ENCODE results near the gene TMEM40. TPM values are rescaled to one million over a fixed set of nuclear protein-coding genes. Genes with fewer than 3 reads are reported as not detected.
A peak's percentile ranks its signal among the peaks of the same experiment; 100 is the strongest.

TMEM40 gene
- 100 to 1,000 TPM; 277 to 722 TPM for polyA plus RNA-seq

GRCh38 chr3:12759097-12759679 lies at the start of gene TMEM40:
TMEM40 (minus strand) TSS chr3:12759259; CDS start chr3:12749832, 9,427 bp downstream.
- peak within 1 kb of the TSS; percentile 51 to 59 for H3K4me3 ChIP-seq (ENCODE audit: low read depth in 1 of 2, low read length in 2 of 2)
- H3K4me1 ChIP-seq (ENCODE audit: control insufficient read depth in 2 of 2, insufficient read depth in 2 of 2, low read length in 1 of 2): peaks cover 2 to 13% of the 10 kb centered on the region in 2 donors
- 52 to 80% methylated on average over 10 of the region's 10 CpGs for WGBS, 2 donors
- H3K9me3 ChIP-seq (ENCODE audit: control insufficient read depth in 2 of 2, insufficient read depth in 1 of 2, low read depth in 1 of 2, low read length in 1 of 2): no peaks in the 10 kb centered on the region
- H3K27me3 ChIP-seq (ENCODE audit: control insufficient read depth in 1 of 2, insufficient read depth in 2 of 2, low read length in 2 of 2): no peaks in the 10 kb centered on the region
- no peaks in the 10 kb centered on the region for H3K36me3 ChIP-seq (ENCODE audit: control insufficient read depth in 2 of 2, insufficient read depth in 2 of 2, low read length in 1 of 2)
- peak within 1 kb of the TSS; percentile 96 to 98 for H3K27ac ChIP-seq (ENCODE audit: low read depth in 2 of 2, low read length in 1 of 2)

GRCh38 chr3:12808587-12808986 lies 49.5 kb upstream of the TMEM40 start:
- H3K27ac ChIP-seq (ENCODE audit: low read depth in 2 of 2, low read length in 1 of 2): no peak overlapping the region
- 67 to 74% methylated on average over 2 of the region's 2 CpGs for WGBS, 2 donors
- H3K4me3 ChIP-seq (ENCODE audit: low read depth in 1 of 2, low read length in 2 of 2): no peak overlapping the region
- H3K9me3 ChIP-seq (ENCODE audit: control insufficient read depth in 2 of 2, insufficient read depth in 1 of 2, low read depth in 1 of 2, low read length in 1 of 2): no peaks in the 10 kb centered on the region
- H3K27me3 ChIP-seq (ENCODE audit: control insufficient read depth in 1 of 2, insufficient read depth in 2 of 2, low read length in 2 of 2): no peaks in the 10 kb centered on the region
- peaks cover 0 to 10% of the 10 kb centered on the region in 2 donors for H3K4me1 ChIP-seq (ENCODE audit: control insufficient read depth in 2 of 2, insufficient read depth in 2 of 2, low read length in 1 of 2)
- H3K36me3 ChIP-seq (ENCODE audit: control insufficient read depth in 2 of 2, insufficient read depth in 2 of 2, low read length in 1 of 2): no peaks in the 10 kb centered on the region

GRCh38 chr3:12807601-12808359 lies 48.7 kb upstream of the TMEM40 start:
- no peaks in the 10 kb centered on the region for H3K27me3 ChIP-seq (ENCODE audit: control insufficient read depth in 1 of 2, insufficient read depth in 2 of 2, low read length in 2 of 2)
- peaks cover 0 to 10% of the 10 kb centered on the region in 2 donors for H3K4me1 ChIP-seq (ENCODE audit: control insufficient read depth in 2 of 2, insufficient read depth in 2 of 2, low read length in 1 of 2)
- no peak overlapping the region for H3K27ac ChIP-seq (ENCODE audit: low read depth in 2 of 2, low read length in 1 of 2)
- H3K4me3 ChIP-seq (ENCODE audit: low read depth in 1 of 2, low read length in 2 of 2): no peak overlapping the region
- H3K9me3 ChIP-seq (ENCODE audit: control insufficient read depth in 2 of 2, insufficient read depth in 1 of 2, low read depth in 1 of 2, low read length in 1 of 2): no peaks in the 10 kb centered on the region
- no peaks in the 10 kb centered on the region for H3K36me3 ChIP-seq (ENCODE audit: control insufficient read depth in 2 of 2, insufficient read depth in 2 of 2, low read length in 1 of 2)
- 85 to 89% methylated on average over 7 of the region's 7 CpGs for WGBS, 2 donors

GRCh38 chr3:12807066-12807465 lies 48.0 kb upstream of the TMEM40 start:
- Histone ChIP-seq H3K4me1 (ENCODE audit: control insufficient read depth in 2 of 2, insufficient read depth in 2 of 2, low read length in 1 of 2) (peaks cover 0 to 10% of the 10 kb centered on the region in 2 donors), H3K9me3 (ENCODE audit: control insufficient read depth in 2 of 2, insufficient read depth in 1 of 2, low read depth in 1 of 2, low read length in 1 of 2) (no peaks in the 10 kb centered on the region), H3K27ac (ENCODE audit: low read depth in 2 of 2, low read length in 1 of 2) (no peak overlapping the region), H3K36me3 (ENCODE audit: control insufficient read depth in 2 of 2, insufficient read depth in 2 of 2, low read length in 1 of 2) (no peaks in the 10 kb centered on the region), H3K27me3 (ENCODE audit: control insufficient read depth in 1 of 2, insufficient read depth in 2 of 2, low read length in 2 of 2) (no peaks in the 10 kb centered on the region), H3K4me3 (ENCODE audit: low read depth in 1 of 2, low read length in 2 of 2) (no peak overlapping the region)
- 94 to 95% methylated on average over 9 of the region's 9 CpGs for WGBS, 2 donors

- H3K4me1 ChIP-seq (ENCODE audit: control insufficient read depth in 2 of 2, insufficient read depth in 2 of 2, low read length in 1 of 2): no peaks in the 10 kb centered on the region
- no peak overlapping the region for H3K4me3 ChIP-seq (ENCODE audit: low read depth in 1 of 2, low read length in 2 of 2)
- no peaks in the 10 kb centered on the region for H3K27me3 ChIP-seq (ENCODE audit: control insufficient read depth in 1 of 2, insufficient read depth in 2 of 2, low read length in 2 of 2)
- H3K36me3 ChIP-seq (ENCODE audit: control insufficient read depth in 2 of 2, insufficient read depth in 2 of 2, low read length in 1 of 2): no peaks in the 10 kb centered on the region
- H3K27ac ChIP-seq (ENCODE audit: low read depth in 2 of 2, low read length in 1 of 2): no peak overlapping the region
- 94 to 96% methylated on average over 12 of the region's 12 CpGs for WGBS, 2 donors
- no peaks in the 10 kb centered on the region for H3K9me3 ChIP-seq (ENCODE audit: control insufficient read depth in 2 of 2, insufficient read depth in 1 of 2, low read depth in 1 of 2, low read length in 1 of 2)
Observed at GRCh38 chr3:12803371-12803770, 44.3 kb upstream of the TMEM40 start.

- Histone ChIP-seq H3K4me1 (ENCODE audit: control insufficient read depth in 2 of 2, insufficient read depth in 2 of 2, low read length in 1 of 2) (no peaks in the 10 kb centered on the region), H3K36me3 (ENCODE audit: control insufficient read depth in 2 of 2, insufficient read depth in 2 of 2, low read length in 1 of 2) (no peaks in the 10 kb centered on the region), H3K27ac (ENCODE audit: low read depth in 2 of 2, low read length in 1 of 2) (no peak overlapping the region), H3K4me3 (ENCODE audit: low read depth in 1 of 2, low read length in 2 of 2) (no peak overlapping the region), H3K27me3 (ENCODE audit: control insufficient read depth in 1 of 2, insufficient read depth in 2 of 2, low read length in 2 of 2) (no peaks in the 10 kb centered on the region), H3K9me3 (ENCODE audit: control insufficient read depth in 2 of 2, insufficient read depth in 1 of 2, low read depth in 1 of 2, low read length in 1 of 2) (no peaks in the 10 kb centered on the region)
- 85 to 89% methylated on average over 7 of the region's 7 CpGs for WGBS, 2 donors
Observed at GRCh38 chr3:12799525-12800440, 40.7 kb upstream of the TMEM40 start.

- Histone ChIP-seq H3K4me1 (ENCODE audit: control insufficient read depth in 2 of 2, insufficient read depth in 2 of 2, low read length in 1 of 2) (no peaks in the 10 kb centered on the region), H3K27me3 (ENCODE audit: control insufficient read depth in 1 of 2, insufficient read depth in 2 of 2, low read length in 2 of 2) (no peaks in the 10 kb centered on the region), H3K9me3 (ENCODE audit: control insufficient read depth in 2 of 2, insufficient read depth in 1 of 2, low read depth in 1 of 2, low read length in 1 of 2) (no peaks in the 10 kb centered on the region), H3K27ac (ENCODE audit: low read depth in 2 of 2, low read length in 1 of 2) (peak overlapping the region in 1 of 2 donors; percentile 18), H3K36me3 (ENCODE audit: control insufficient read depth in 2 of 2, insufficient read depth in 2 of 2, low read length in 1 of 2) (no peaks in the 10 kb centered on the region), H3K4me3 (ENCODE audit: low read depth in 1 of 2, low read length in 2 of 2) (no peak overlapping the region)
- WGBS, 2 donors: 69 to 72% methylated on average over 12 of the region's 12 CpGs
Observed at GRCh38 chr3:12798559-12799179, 39.6 kb upstream of the TMEM40 start.

GRCh38 chr3:12797892-12798558 lies 39.0 kb upstream of the TMEM40 start:
- H3K36me3 ChIP-seq (ENCODE audit: control insufficient read depth in 2 of 2, insufficient read depth in 2 of 2, low read length in 1 of 2): no peaks in the 10 kb centered on the region
- no peak overlapping the region for H3K4me3 ChIP-seq (ENCODE audit: low read depth in 1 of 2, low read length in 2 of 2)
- no peaks in the 10 kb centered on the region for H3K27me3 ChIP-seq (ENCODE audit: control insufficient read depth in 1 of 2, insufficient read depth in 2 of 2, low read length in 2 of 2)
- no peaks in the 10 kb centered on the region for H3K4me1 ChIP-seq (ENCODE audit: control insufficient read depth in 2 of 2, insufficient read depth in 2 of 2, low read length in 1 of 2)
- peak overlapping the region in 1 of 2 donors; percentile 18 for H3K27ac ChIP-seq (ENCODE audit: low read depth in 2 of 2, low read length in 1 of 2)
- 56 to 62% methylated on average over 8 of the region's 8 CpGs for WGBS, 2 donors
- H3K9me3 ChIP-seq (ENCODE audit: control insufficient read depth in 2 of 2, insufficient read depth in 1 of 2, low read depth in 1 of 2, low read length in 1 of 2): no peaks in the 10 kb centered on the region

All from esophagus (tissue), 2 donors.